Activated CD4-positive, alpha-beta memory T cell treated with anti-CD3 and anti-CD28 coated beads, Interleukin-2, amount 10 ng/mL, durations not matched to agents 7 days and 5 days (primary cell): ENCODE measurements around the gene CDH13. TPM values are rescaled to one million over a fixed set of nuclear protein-coding genes. Genes with fewer than 3 reads are reported as not detected.

Source experiments
- CTCF ChIA-PET: fragments of 350-600 bp; sonication (Branson Sonifier 250); formaldehyde crosslinking; loops from one replicate; lab custom pipeline; 2021; ENCODE audit warnings: antibody characterized with exemption, inconsistent platforms; lab: Charles Lee
- POLR2A ChIA-PET: fragments of 350-600 bp; sonication (Branson Sonifier 250); formaldehyde crosslinking; loops from one replicate; lab custom pipeline; 2021; ENCODE audit warnings: antibody characterized with exemption; lab: Charles Lee
- DNase-seq: peaks from one replicate; pipeline ENCODE4 v3.0.0-alpha.2; 2020
- H3K27ac Mint-ChIP-seq: one replicate; pipeline ENCODE4 v1.8.0; 2021; ENCODE audit warnings: mild to moderate bottlenecking, mixed read lengths
- H3K27me3 Mint-ChIP-seq: one replicate; pipeline ENCODE4 v1.8.0; 2021; ENCODE audit warnings: mixed read lengths
- H3K36me3 Mint-ChIP-seq: one replicate; pipeline ENCODE4 v1.8.0; 2021; ENCODE audit warnings: low read depth, mixed read lengths
- H3K4me1 Mint-ChIP-seq: one replicate; pipeline ENCODE4 v1.8.0; 2021; ENCODE audit warnings: mixed read lengths
- H3K4me3 Mint-ChIP-seq: one replicate; pipeline ENCODE4 v1.8.0; 2021; ENCODE audit warnings: mild to moderate bottlenecking, mixed read lengths
- H3K9me3 Mint-ChIP-seq: one replicate; pipeline ENCODE4 v1.8.0; 2021; ENCODE audit warnings: mixed read lengths
- total RNA-seq, 2 experiments: library from RNA; stranded (reverse); gene quantifications; one replicate each; pipeline ENCODE4 v1.2.3, GENCODE V29; 2021

The CDH13 gene
- total RNA-seq, 2 experiments from 2014 or later = not detected

- H3K9me3 Mint-ChIP-seq = peaks cover 6% of the 10 kb centered on the region
- H3K4me3 Mint-ChIP-seq = no peak overlapping the region
- no peak for DNase-seq
- ChIA-PET POLR2A (no interaction called here), CTCF (no interaction called here)
- no peaks in the 10 kb centered on the region for H3K36me3 Mint-ChIP-seq
- no peaks in the 10 kb centered on the region for H3K4me1 Mint-ChIP-seq
- H3K27me3 Mint-ChIP-seq = no peaks in the 10 kb centered on the region
- H3K27ac Mint-ChIP-seq = no peak overlapping the region
Observed at GRCh38 chr16:83574388-83574787, 947.6 kb downstream of the CDH13 start.

GRCh38 chr16:83577078-83577745 is 950.4 kb downstream of the CDH13 start:
- no peak for DNase-seq
- no peak overlapping the region for H3K27ac Mint-ChIP-seq
- ChIA-PET POLR2A (no interaction called here), CTCF (no interaction called here)
- no peaks in the 10 kb centered on the region for H3K27me3 Mint-ChIP-seq
- H3K9me3 Mint-ChIP-seq = peaks cover 6% of the 10 kb centered on the region
- H3K4me1 Mint-ChIP-seq = no peaks in the 10 kb centered on the region
- no peaks in the 10 kb centered on the region for H3K36me3 Mint-ChIP-seq
- no peak overlapping the region for H3K4me3 Mint-ChIP-seq

- ChIA-PET POLR2A (no interaction called here), CTCF (no interaction called here)
- no peaks in the 10 kb centered on the region for H3K4me1 Mint-ChIP-seq
- H3K36me3 Mint-ChIP-seq = no peaks in the 10 kb centered on the region
- no peak overlapping the region for H3K27ac Mint-ChIP-seq
- H3K9me3 Mint-ChIP-seq = peaks cover 6% of the 10 kb centered on the region
- H3K4me3 Mint-ChIP-seq = no peak overlapping the region
- no peak for DNase-seq
- H3K27me3 Mint-ChIP-seq = no peaks in the 10 kb centered on the region
Observed at GRCh38 chr16:83578171-83578570, 951.4 kb downstream of the CDH13 start.

GRCh38 chr16:83579027-83579426 is 952.3 kb downstream of the CDH13 start:
- peaks cover 6% of the 10 kb centered on the region for H3K9me3 Mint-ChIP-seq
- no peaks in the 10 kb centered on the region for H3K27me3 Mint-ChIP-seq
- no peaks in the 10 kb centered on the region for H3K36me3 Mint-ChIP-seq
- no peak overlapping the region for H3K4me3 Mint-ChIP-seq
- ChIA-PET CTCF (no interaction called here), POLR2A (no interaction called here)
- DNase-seq = no peak
- H3K4me1 Mint-ChIP-seq = no peaks in the 10 kb centered on the region
- no peak overlapping the region for H3K27ac Mint-ChIP-seq

- no peak overlapping the region for H3K4me3 Mint-ChIP-seq
- H3K27ac Mint-ChIP-seq = no peak overlapping the region
- H3K27me3 Mint-ChIP-seq = no peaks in the 10 kb centered on the region
- H3K4me1 Mint-ChIP-seq = no peaks in the 10 kb centered on the region
- ChIA-PET POLR2A (no interaction called here), CTCF (no interaction called here)
- DNase-seq = no peak
- peaks cover 6% of the 10 kb centered on the region for H3K9me3 Mint-ChIP-seq
- no peaks in the 10 kb centered on the region for H3K36me3 Mint-ChIP-seq
Observed at GRCh38 chr16:83579436-83579835, 952.7 kb downstream of the CDH13 start.

GRCh38 chr16:83581082-83581481 is 954.3 kb downstream of the CDH13 start:
- no peak for DNase-seq
- H3K27ac Mint-ChIP-seq = no peak overlapping the region
- POLR2A ChIA-PET = no interaction called here
- no peaks in the 10 kb centered on the region for H3K36me3 Mint-ChIP-seq
- H3K4me1 Mint-ChIP-seq = no peaks in the 10 kb centered on the region
- CTCF ChIA-PET = no interaction called here
- H3K9me3 Mint-ChIP-seq = peaks cover under 1% of the 10 kb centered on the region
- H3K27me3 Mint-ChIP-seq = no peaks in the 10 kb centered on the region
- H3K4me3 Mint-ChIP-seq = no peak overlapping the region

GRCh38 chr16:83581994-83582747 is 955.4 kb downstream of the CDH13 start:
- no peaks in the 10 kb centered on the region for H3K27me3 Mint-ChIP-seq
- POLR2A ChIA-PET = no interaction called here

GRCh38 chr16:83586036-83586435 is 959.3 kb downstream of the CDH13 start:
- H3K27ac Mint-ChIP-seq = no peak overlapping the region
- no peak overlapping the region for H3K4me3 Mint-ChIP-seq
- no peaks in the 10 kb centered on the region for H3K27me3 Mint-ChIP-seq
- ChIA-PET POLR2A (no interaction called here), CTCF (interaction anchor here (0.6 kb wide), 1 partner anchor 248 kb away, joined by 3 read pairs; no protein-coding TSS in a partner anchor)
- no peaks in the 10 kb centered on the region for H3K4me1 Mint-ChIP-seq
- no peaks in the 10 kb centered on the region for H3K36me3 Mint-ChIP-seq
- no peaks in the 10 kb centered on the region for H3K9me3 Mint-ChIP-seq
- DNase-seq = no peak

More at GRCh38 chr16:83581994-83582747, 955.4 kb downstream of the CDH13 start:
- Mint-ChIP-seq H3K4me1 (no peaks in the 10 kb centered on the region), H3K9me3 (no peaks in the 10 kb centered on the region), H3K27ac (no peak overlapping the region), H3K36me3 (no peaks in the 10 kb centered on the region), H3K4me3 (no peak overlapping the region)
- DNase-seq = no peak
- CTCF ChIA-PET = no interaction called here

GRCh38 chr16:83586461-83587200 is 959.9 kb downstream of the CDH13 start:
- Mint-ChIP-seq H3K9me3 (no peaks in the 10 kb centered on the region), H3K27ac (no peak overlapping the region), H3K36me3 (no peaks in the 10 kb centered on the region), H3K27me3 (no peaks in the 10 kb centered on the region), H3K4me3 (no peak overlapping the region), H3K4me1 (no peaks in the 10 kb centered on the region)
- ChIA-PET CTCF (no interaction called here), POLR2A (no interaction called here)
- no peak for DNase-seq

- Mint-ChIP-seq H3K4me1 (no peaks in the 10 kb centered on the region), H3K9me3 (no peaks in the 10 kb centered on the region), H3K27me3 (no peaks in the 10 kb centered on the region), H3K4me3 (no peak overlapping the region), H3K27ac (no peak overlapping the region), H3K36me3 (no peaks in the 10 kb centered on the region)
- CTCF ChIA-PET = no interaction called here
- DNase-seq = no peak
- POLR2A ChIA-PET = interaction anchor here (0.6 kb wide), 1 partner anchor 664 kb away, joined by 4 read pairs; no protein-coding TSS in a partner anchor
Observed at GRCh38 chr16:83587201-83587600, 960.4 kb downstream of the CDH13 start.

- no peak overlapping the region for H3K4me3 Mint-ChIP-seq
- H3K9me3 Mint-ChIP-seq = no peaks in the 10 kb centered on the region
- DNase-seq = no peak
- H3K27ac Mint-ChIP-seq = no peak overlapping the region
- H3K27me3 Mint-ChIP-seq = no peaks in the 10 kb centered on the region
- no peaks in the 10 kb centered on the region for H3K36me3 Mint-ChIP-seq
- ChIA-PET POLR2A (no interaction called here), CTCF (no interaction called here)
- H3K4me1 Mint-ChIP-seq = no peaks in the 10 kb centered on the region
Observed at GRCh38 chr16:83588070-83588469, 961.3 kb downstream of the CDH13 start.

- DNase-seq = no peak
- Mint-ChIP-seq H3K4me1 (no peaks in the 10 kb centered on the region), H3K27me3 (peaks cover 2% of the 10 kb centered on the region), H3K36me3 (no peaks in the 10 kb centered on the region), H3K4me3 (no peak overlapping the region), H3K27ac (no peak overlapping the region), H3K9me3 (no peaks in the 10 kb centered on the region)
- ChIA-PET POLR2A (no interaction called here), CTCF (no interaction called here)
Observed at GRCh38 chr16:83589576-83589975, 962.8 kb downstream of the CDH13 start.

GRCh38 chr16:83592778-83593177 is 966.0 kb downstream of the CDH13 start:
- Mint-ChIP-seq H3K9me3 (no peaks in the 10 kb centered on the region), H3K4me3 (no peak overlapping the region), H3K4me1 (no peaks in the 10 kb centered on the region), H3K27ac (no peak overlapping the region), H3K27me3 (peaks cover 2% of the 10 kb centered on the region), H3K36me3 (no peaks in the 10 kb centered on the region)
- ChIA-PET POLR2A (no interaction called here), CTCF (no interaction called here)
- no peak for DNase-seq
